GM21619 (cell line): Measurements from ENCODE around the gene CDS2.
A peak's percentile ranks its signal among the peaks of the same experiment; 100 is the strongest.

Experiments used
- ATAC-seq: cut with Tn5 transposase; IDR thresholded peaks from one replicate; pipeline ENCODE4 v1.9.1; 2021; ENCODE audit not compliant: unreplicated experiment

Gene CDS2

GRCh38 chr20:5118220-5119142 lies 8.3 kb upstream of the CDS2 start:
- ATAC-seq = no peak

- ATAC-seq = no peak
Measured at GRCh38 chr20:5119143-5119434, 7.7 kb upstream of the CDS2 start.

- ATAC-seq = peak; percentile 95
Measured at GRCh38 chr20:5119435-5120184, 7.2 kb upstream of the CDS2 start, which contains the start of gene PCNA. Gene PCNA, minus strand, starts transcription at chr20:5119958. Its CDS starts 160 bp downstream, at chr20:5119798.

GRCh38 chr20:5120185-5120476 lies 6.7 kb upstream of the CDS2 start:
- ATAC-seq = no peak

GRCh38 chr20:5122873-5123260 lies 3.9 kb upstream of the CDS2 start:
- no peak for ATAC-seq

GRCh38 chr20:5127204-5127858 lies 523 bp downstream of the CDS2 start:
- ATAC-seq = peak; percentile 32

- no peak for ATAC-seq
Measured at GRCh38 chr20:5127859-5128424, 1.1 kb downstream of the CDS2 start.

- ATAC-seq = no peak
Measured at GRCh38 chr20:5128886-5129285, 2.1 kb downstream of the CDS2 start.

- no peak for ATAC-seq
Measured at GRCh38 chr20:5131502-5131901, 4.7 kb downstream of the CDS2 start.

GRCh38 chr20:5133998-5134397 lies 7.2 kb downstream of the CDS2 start:
- ATAC-seq = no peak

- ATAC-seq = no peak
Measured at GRCh38 chr20:5135363-5136012, 8.7 kb downstream of the CDS2 start.

- ATAC-seq = no peak
Measured at GRCh38 chr20:5136096-5136495, 9.3 kb downstream of the CDS2 start.

GRCh38 chr20:5140195-5140594 lies 13.4 kb downstream of the CDS2 start:
- no peak for ATAC-seq

- no peak for ATAC-seq
Measured at GRCh38 chr20:5141615-5142014, 14.8 kb downstream of the CDS2 start.

GRCh38 chr20:5143851-5144250 lies 17.0 kb downstream of the CDS2 start:
- ATAC-seq = no peak

GRCh38 chr20:5145365-5146098 lies 18.7 kb downstream of the CDS2 start:
- no peak for ATAC-seq

- ATAC-seq = no peak
Measured at GRCh38 chr20:5146099-5146668, 19.4 kb downstream of the CDS2 start.

GRCh38 chr20:5146871-5147592 lies 20.2 kb downstream of the CDS2 start:
- no peak for ATAC-seq

GRCh38 chr20:5148581-5148980 lies 21.8 kb downstream of the CDS2 start:
- ATAC-seq = no peak

GRCh38 chr20:5149892-5150225 lies 23.1 kb downstream of the CDS2 start:
- ATAC-seq = no peak
